ENCODE measurements around the gene FANCG.

DNA sequence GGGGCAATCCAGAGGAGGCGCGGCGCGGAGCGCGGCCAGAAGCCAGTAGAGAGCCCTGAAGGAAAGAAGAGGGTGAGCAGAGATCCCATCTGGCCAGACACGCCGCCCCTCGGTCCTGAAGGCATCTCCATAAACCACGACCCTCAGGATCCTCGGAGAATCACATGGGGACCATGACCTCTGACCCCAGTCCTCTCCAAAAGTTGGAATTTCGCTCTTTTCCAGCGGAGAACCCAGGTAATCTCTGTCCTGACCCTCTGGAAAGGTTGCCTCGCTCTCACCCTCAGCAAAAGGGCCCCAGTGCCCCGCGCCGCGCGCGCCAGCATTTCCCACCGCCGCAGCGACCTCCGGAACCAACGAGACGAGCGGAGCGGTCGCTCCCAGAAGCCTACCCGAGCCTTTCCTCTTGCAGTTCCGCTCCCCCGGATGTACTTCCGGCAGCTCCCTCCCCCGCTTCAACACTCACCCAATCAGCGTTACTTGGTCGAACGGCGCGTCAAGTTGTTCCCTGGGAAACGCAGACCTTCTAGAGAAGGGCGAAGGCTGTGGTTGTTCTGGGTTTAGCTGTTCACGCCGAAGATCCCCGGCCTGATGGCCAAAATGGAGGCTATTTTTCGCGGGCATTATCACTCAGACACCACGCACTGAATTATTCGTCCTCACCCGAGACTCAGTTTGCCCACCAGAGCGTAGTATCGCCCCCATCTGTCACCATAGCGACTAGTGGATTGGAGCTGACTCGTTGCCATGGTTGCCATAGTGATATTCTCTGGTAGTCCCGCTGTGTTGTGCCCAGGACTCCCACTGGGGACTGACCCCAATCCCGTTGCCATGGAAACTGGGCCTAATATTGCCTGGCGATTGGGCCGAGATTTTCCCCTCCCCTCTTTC lies 23.3 kb upstream of the FANCG start, which contains the start of gene STOML2:
- TF ChIP-seq, protein P1, sequence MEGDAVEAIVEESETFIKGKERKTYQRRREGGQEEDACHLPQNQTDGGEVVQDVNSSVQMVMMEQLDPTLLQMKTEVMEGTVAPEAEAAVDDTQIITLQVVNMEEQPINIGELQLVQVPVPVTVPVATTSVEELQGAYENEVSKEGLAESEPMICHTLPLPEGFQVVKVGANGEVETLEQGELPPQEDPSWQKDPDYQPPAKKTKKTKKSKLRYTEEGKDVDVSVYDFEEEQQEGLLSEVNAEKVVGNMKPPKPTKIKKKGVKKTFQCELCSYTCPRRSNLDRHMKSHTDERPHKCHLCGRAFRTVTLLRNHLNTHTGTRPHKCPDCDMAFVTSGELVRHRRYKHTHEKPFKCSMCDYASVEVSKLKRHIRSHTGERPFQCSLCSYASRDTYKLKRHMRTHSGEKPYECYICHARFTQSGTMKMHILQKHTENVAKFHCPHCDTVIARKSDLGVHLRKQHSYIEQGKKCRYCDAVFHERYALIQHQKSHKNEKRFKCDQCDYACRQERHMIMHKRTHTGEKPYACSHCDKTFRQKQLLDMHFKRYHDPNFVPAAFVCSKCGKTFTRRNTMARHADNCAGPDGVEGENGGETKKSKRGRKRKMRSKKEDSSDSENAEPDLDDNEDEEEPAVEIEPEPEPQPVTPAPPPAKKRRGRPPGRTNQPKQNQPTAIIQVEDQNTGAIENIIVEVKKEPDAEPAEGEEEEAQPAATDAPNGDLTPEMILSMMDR (IDR thresholded peaks at IDR 0.05) = no peak
- TF ChIP-seq POLR2AphosphoS5 (IDR thresholded peaks at IDR 0.05; ENCODE audit: low read depth, low read length) = peak; percentile 96

All from Panc1 (cell line).